Suprapubic skin (tissue), 4 donors: ENCODE data around the gene SCN2B. TPM values are rescaled to one million over a fixed set of nuclear protein-coding genes. Genes with fewer than 3 reads are reported as not detected.

Experiments used
- DNase-seq, 2 donors: peaks; one replicate each; pipeline ENCODE4 v3.0.0-alpha.2; 2019; ENCODE audit warnings: low spot score in 2 of 2
- H3K27ac ChIP-seq: fragments of 200-600 bp; sonication (generic); one replicate; pipeline ENCODE4 v1.5.1; 2019
- H3K27me3 ChIP-seq: fragments of 200-600 bp; sonication (generic); one replicate; pipeline ENCODE4 v1.5.1; 2019
- H3K36me3 ChIP-seq: fragments of 200-600 bp; sonication (generic); one replicate; pipeline ENCODE4 v1.5.1; 2019
- H3K4me1 ChIP-seq: fragments of 200-600 bp; sonication (generic); one replicate; pipeline ENCODE4 v1.5.1; 2019
- H3K4me3 ChIP-seq: fragments of 200-600 bp; sonication (generic); one replicate; pipeline ENCODE4 v1.5.1; 2019; ENCODE audit warnings: mild to moderate bottlenecking
- H3K9me3 ChIP-seq: fragments of 200-600 bp; sonication (generic); one replicate; pipeline ENCODE4 v1.5.1; 2019
- CTCF ChIP-seq, 2 donors: fragments of 200-600 bp in 1 of 2; fragments of 450-650 bp in 1 of 2; sonication (generic) in 1 of 2; IDR thresholded peaks; one replicate each; pipeline ENCODE4 v1.5.1; 2016 to 2019; ENCODE audit warnings: antibody characterized with exemption in 2 of 2, mild to moderate bottlenecking in 1 of 2, moderate library complexity in 1 of 2
- EP300 ChIP-seq: sonication (generic); formaldehyde crosslinking; IDR thresholded peaks from one replicate; pipeline ENCODE4 v1.6.1; 2017; ENCODE audit warnings: antibody characterized with exemption
- POLR2A ChIP-seq, 2 donors: fragments of 450-650 bp; IDR thresholded peaks; one replicate each; pipeline ENCODE4 v1.6.1; 2017; ENCODE audit warnings: antibody characterized with exemption in 2 of 2, mild to moderate bottlenecking in 2 of 2, moderate library complexity in 2 of 2
- POLR2AphosphoS5 ChIP-seq, 3 donors: sonication (generic); formaldehyde crosslinking; IDR thresholded peaks; one replicate each; pipeline ENCODE4 v1.6.1; 2017; ENCODE audit warnings: antibody characterized with exemption in 3 of 3
- WGBS: methylation state at CpG from one replicate; pipeline ENCODE4 v1.1.5; 2018; 5-methylcytosine and 5-hydroxymethylcytosine counted together
- total RNA-seq, 4 donors: library from RNA; depleted of rRNA; stranded (reverse); fragments of >200 nt; gene quantifications; one replicate each; pipeline ENCODE4 v1.1.0, GENCODE V29; 2016

Gene SCN2B
- total RNA-seq, 4 donors from 2014 or later = 0.08 to 0.21 TPM; not detected in 2

GRCh38 chr11:118201966-118202365 is 25.5 kb upstream of the SCN2B start:
- H3K4me1 ChIP-seq = peaks cover 17% of the 10 kb centered on the region
- no peak overlapping the region for H3K4me3 ChIP-seq
- H3K36me3 ChIP-seq = no peaks in the 10 kb centered on the region
- no peaks in the 10 kb centered on the region for H3K9me3 ChIP-seq
- H3K27ac ChIP-seq = no peak overlapping the region
- H3K27me3 ChIP-seq = no peaks in the 10 kb centered on the region
- TF ChIP-seq POLR2AphosphoS5 (IDR thresholded peaks at IDR 0.05) (no peak), CTCF (IDR thresholded peaks at IDR 0.05) (no peak), EP300 (no peak), POLR2A (IDR thresholded peaks at IDR 0.05) (no peak)
- WGBS = 85% methylated on average over 2 of the region's 2 CpGs
- DNase-seq = no peak

GRCh38 chr11:118200901-118201680 is 24.7 kb upstream of the SCN2B start:
- no peak for DNase-seq
- Histone ChIP-seq H3K4me1 (peaks cover 17% of the 10 kb centered on the region), H3K27me3 (no peaks in the 10 kb centered on the region), H3K27ac (no peak overlapping the region), H3K9me3 (no peaks in the 10 kb centered on the region), H3K36me3 (no peaks in the 10 kb centered on the region), H3K4me3 (no peak overlapping the region)
- 90% methylated on average over 9 of the region's 9 CpGs for WGBS
- TF ChIP-seq EP300 (no peak), CTCF (IDR thresholded peaks at IDR 0.05) (no peak), POLR2AphosphoS5 (IDR thresholded peaks at IDR 0.05) (no peak), POLR2A (IDR thresholded peaks at IDR 0.05) (no peak)

- Histone ChIP-seq H3K27ac (no peak overlapping the region), H3K4me1 (peaks cover 21% of the 10 kb centered on the region), H3K36me3 (no peaks in the 10 kb centered on the region), H3K4me3 (no peak overlapping the region), H3K27me3 (no peaks in the 10 kb centered on the region), H3K9me3 (no peaks in the 10 kb centered on the region)
- no peak for DNase-seq
- WGBS = 85% methylated on average over 5 of the region's 5 CpGs
- TF ChIP-seq POLR2AphosphoS5 (IDR thresholded peaks at IDR 0.05) (no peak), EP300 (no peak), CTCF (IDR thresholded peaks at IDR 0.05) (no peak), POLR2A (IDR thresholded peaks at IDR 0.05) (no peak)
Measured at GRCh38 chr11:118200497-118200896, 24.1 kb upstream of the SCN2B start.

- no peak for DNase-seq
- Histone ChIP-seq H3K4me3 (no peak overlapping the region), H3K36me3 (no peaks in the 10 kb centered on the region), H3K27me3 (no peaks in the 10 kb centered on the region), H3K4me1 (peaks cover 34% of the 10 kb centered on the region), H3K27ac (no peak overlapping the region), H3K9me3 (no peaks in the 10 kb centered on the region)
- WGBS = 72% methylated on average over 6 of the region's 6 CpGs
- TF ChIP-seq POLR2AphosphoS5 (IDR thresholded peaks at IDR 0.05) (no peak), POLR2A (IDR thresholded peaks at IDR 0.05) (no peak), CTCF (IDR thresholded peaks at IDR 0.05) (no peak), EP300 (no peak)
Measured at GRCh38 chr11:118199135-118199534, 22.7 kb upstream of the SCN2B start.

- no peak overlapping the region for H3K4me3 ChIP-seq
- 2% methylated on average over 9 of the region's 9 CpGs for whole genome bisulfite sequencing
- TF ChIP-seq CTCF (IDR thresholded peaks at IDR 0.05) = peak; percentile 75 to 88
- no peak for TF ChIP-seq POLR2AphosphoS5 (IDR thresholded peaks at IDR 0.05)
- TF ChIP-seq POLR2A (IDR thresholded peaks at IDR 0.05) = no peak
- no peak for TF ChIP-seq EP300
- no peaks in the 10 kb centered on the region for H3K9me3 ChIP-seq
- no peak overlapping the region for H3K27ac ChIP-seq
- DNase-seq = peak; percentile 85 to 86
- H3K27me3 ChIP-seq = no peaks in the 10 kb centered on the region
- peaks cover 35% of the 10 kb centered on the region for H3K4me1 ChIP-seq
- no peaks in the 10 kb centered on the region for H3K36me3 ChIP-seq
Measured at GRCh38 chr11:118198370-118198769, 21.9 kb upstream of the SCN2B start.
